ENCODE data around the gene EIF4G3. TPM values are rescaled to one million over a fixed set of nuclear protein-coding genes. Genes with fewer than 3 reads are reported as not detected.

EIF4G3 gene
- total and polyA plus RNA-seq, 2 donors (not counting 1 experiment from before 2014, with no cell fraction given): 33.6 to 76.0 TPM

- Histone ChIP-seq H3K4me1 (ENCODE audit: control insufficient read depth in 2 of 2, insufficient read depth in 2 of 2, low read length in 2 of 2) (no peaks in the 10 kb centered on the region), H3K36me3 (replicated peaks in 1 of 2; ENCODE audit: control extremely low read depth in 1 of 2, control insufficient read depth in 1 of 2, extremely low read depth in 1 of 2, insufficient read depth in 2 of 2, low read length in 1 of 2) (peaks cover 0 to 7% of the 10 kb centered on the region in 2 experiments), H3K27me3 (replicated peaks in 1 of 4; ENCODE audit: control extremely low read depth in 1 of 4, control insufficient read depth in 3 of 4, insufficient read depth in 4 of 4, low read length in 3 of 4) (no peaks in the 10 kb centered on the region), H2AFZ (ENCODE audit: insufficient read depth, low read depth, low read length, poor library complexity, severe bottlenecking) (no peak overlapping the region), H3K79me2 (ENCODE audit: control insufficient read depth, insufficient read depth, low read length) (peaks cover 4% of the 10 kb centered on the region), H3K4me3 (ENCODE audit: control extremely low read depth in 1 of 5, extremely low read depth in 1 of 5, insufficient read depth in 1 of 5, low read depth in 2 of 5, low read length in 4 of 5) (no peak overlapping the region), H3K4me2 (replicated peaks; ENCODE audit: low read depth, low read length, poor library complexity, severe bottlenecking) (no peak overlapping the region), H3K9ac (ENCODE audit: low read length) (no peak overlapping the region), H3K27ac (ENCODE audit: low read length in 2 of 2) (peak overlapping the region in 1 of 2 donors; percentile 41), H3K9me3 (ENCODE audit: control extremely low read depth in 1 of 3, control insufficient read depth in 2 of 3, insufficient read depth in 1 of 3, low read length in 2 of 3) (no peaks in the 10 kb centered on the region), H4K20me1 (ENCODE audit: control insufficient read depth, insufficient read depth, low read length, poor library complexity, severe bottlenecking) (no peaks in the 10 kb centered on the region)
- no peak for ATAC-seq (ENCODE audit: low read depth)
- Mint-ChIP-seq H3K4me3 (no peak overlapping the region), H3K9me3 (ENCODE audit: insufficient read depth) (no peaks in the 10 kb centered on the region), H3K4me1 (no peaks in the 10 kb centered on the region), H3K27ac (no peak overlapping the region), H3K27me3 (no peaks in the 10 kb centered on the region)
- intact Hi-C loops (cut with micrococcal nuclease): loop anchor here (1.0 kb wide), 1 partner anchor 213 kb away; no protein-coding TSS in a partner anchor
- no peak for DNase-seq
- no peak for TF ChIP-seq EZH2 (IDR thresholded peaks at IDR 0.05; ENCODE audit: borderline replicate concordance, insufficient read depth, low read depth, low read length, poor library complexity, severe bottlenecking)
- no peak for TF ChIP-seq CTCF (IDR thresholded peaks at IDR 0.05)
- POLR2A ChIA-PET: no interaction called here
- CTCF ChIA-PET: interaction anchor here (0.6 to 6.5 kb wide), 3 partner anchors 18 to 213 kb away, joined by 3 to 94 read pairs (median 3); no protein-coding TSS in a partner anchor
Measured at GRCh38 chr1:20981915-20982314, 194.8 kb downstream of the EIF4G3 start.

- Histone ChIP-seq H3K4me1 (ENCODE audit: control insufficient read depth in 2 of 2, insufficient read depth in 2 of 2, low read length in 2 of 2) (no peaks in the 10 kb centered on the region), H2AFZ (ENCODE audit: insufficient read depth, low read depth, low read length, poor library complexity, severe bottlenecking) (no peak overlapping the region), H3K27me3 (replicated peaks in 1 of 4; ENCODE audit: control extremely low read depth in 1 of 4, control insufficient read depth in 3 of 4, insufficient read depth in 4 of 4, low read length in 3 of 4) (no peaks in the 10 kb centered on the region), H3K9ac (ENCODE audit: low read length) (no peak overlapping the region), H3K79me2 (ENCODE audit: control insufficient read depth, insufficient read depth, low read length) (no peaks in the 10 kb centered on the region), H4K20me1 (ENCODE audit: control insufficient read depth, insufficient read depth, low read length, poor library complexity, severe bottlenecking) (no peaks in the 10 kb centered on the region), H3K36me3 (replicated peaks in 1 of 2; ENCODE audit: control extremely low read depth in 1 of 2, control insufficient read depth in 1 of 2, extremely low read depth in 1 of 2, insufficient read depth in 2 of 2, low read length in 1 of 2) (peaks cover 0 to 7% of the 10 kb centered on the region in 2 experiments), H3K9me3 (ENCODE audit: control extremely low read depth in 1 of 3, control insufficient read depth in 2 of 3, insufficient read depth in 1 of 3, low read length in 2 of 3) (no peaks in the 10 kb centered on the region), H3K4me2 (replicated peaks; ENCODE audit: low read depth, low read length, poor library complexity, severe bottlenecking) (no peak overlapping the region), H3K27ac (ENCODE audit: low read length in 2 of 2) (no peak overlapping the region), H3K4me3 (ENCODE audit: control extremely low read depth in 1 of 5, extremely low read depth in 1 of 5, insufficient read depth in 1 of 5, low read depth in 2 of 5, low read length in 4 of 5) (no peak overlapping the region)
- no CpG with 5 or more reads among the region's 2 CpGs for WGBS (ENCODE audit: insufficient coverage)
- no peak for TF ChIP-seq EZH2 (IDR thresholded peaks at IDR 0.05; ENCODE audit: borderline replicate concordance, insufficient read depth, low read depth, low read length, poor library complexity, severe bottlenecking)
- TF ChIP-seq CTCF (IDR thresholded peaks at IDR 0.05): no peak
- H3K9me3 Mint-ChIP-seq (ENCODE audit: insufficient read depth): no peaks in the 10 kb centered on the region
- H3K4me1 Mint-ChIP-seq: no peaks in the 10 kb centered on the region
- DNase-seq: no peak
- no peaks in the 10 kb centered on the region for H3K27me3 Mint-ChIP-seq
- intact Hi-C loops (cut with micrococcal nuclease): no loop called here
- no peak overlapping the region for H3K4me3 Mint-ChIP-seq
- ChIA-PET POLR2A (no interaction called here), CTCF (interaction anchor here (1.0 to 6.5 kb wide), 3 partner anchors 11 to 219 kb away, joined by 3 to 94 read pairs (median 5); no protein-coding TSS in a partner anchor)
- H3K27ac Mint-ChIP-seq: no peak overlapping the region
- ATAC-seq (ENCODE audit: low read depth): no peak
Measured at GRCh38 chr1:20980051-20980450, 196.6 kb downstream of the EIF4G3 start.
